ENCODE data around the gene GRM8.

GRM8 gene

GRCh38 chr7:127230192-127230925, 22.4 kb downstream of the GRM8 start:
- no peak for DNase-seq

GRCh38 chr7:127226685-127227374, 25.9 kb downstream of the GRM8 start:
- no peak for DNase-seq

- no peak for DNase-seq
These were observed 31.0 kb downstream of the GRM8 start for GRCh38 chr7:127221731-127222130.

GRCh38 chr7:127214956-127215718, 37.6 kb downstream of the GRM8 start:
- DNase-seq, result no peak

GRCh38 chr7:127209886-127210285, 42.9 kb downstream of the GRM8 start:
- no peak for DNase-seq

- DNase-seq, result no peak
These were observed 43.9 kb downstream of the GRM8 start for GRCh38 chr7:127208860-127209259.

GRCh38 chr7:127208351-127208750, 44.4 kb downstream of the GRM8 start:
- DNase-seq, result no peak

- DNase-seq, result no peak
These were observed 44.9 kb downstream of the GRM8 start for GRCh38 chr7:127207806-127208205.

GRCh38 chr7:127207230-127207629, 45.5 kb downstream of the GRM8 start:
- DNase-seq, result no peak

- DNase-seq, result no peak
These were observed 58.2 kb downstream of the GRM8 start for GRCh38 chr7:127194571-127194970.

- DNase-seq, result no peak
These were observed 62.9 kb downstream of the GRM8 start for GRCh38 chr7:127189886-127190285.

- no peak for DNase-seq
These were observed 63.7 kb downstream of the GRM8 start for GRCh38 chr7:127189074-127189473.

GRCh38 chr7:127187740-127188139, 65.0 kb downstream of the GRM8 start:
- no peak for DNase-seq

GRCh38 chr7:127186686-127187085, 66.1 kb downstream of the GRM8 start:
- no peak for DNase-seq

- no peak for DNase-seq
These were observed 75.6 kb downstream of the GRM8 start for GRCh38 chr7:127177156-127177555.

GRCh38 chr7:127162366-127162765, 90.4 kb downstream of the GRM8 start:
- no peak for DNase-seq

GRCh38 chr7:127158659-127159058, 94.1 kb downstream of the GRM8 start:
- no peak for DNase-seq

GRCh38 chr7:127154958-127155357, 97.8 kb downstream of the GRM8 start:
- DNase-seq, result no peak

GRCh38 chr7:127154101-127154500, 98.6 kb downstream of the GRM8 start:
- no peak for DNase-seq

GRCh38 chr7:127153315-127153714, 99.4 kb downstream of the GRM8 start:
- no peak for DNase-seq

GRCh38 chr7:127152423-127152822, 100.3 kb downstream of the GRM8 start:
- DNase-seq, result no peak

- DNase-seq, result no peak
These were observed 101.4 kb downstream of the GRM8 start for GRCh38 chr7:127151379-127151778.

- DNase-seq, result no peak
These were observed 102.2 kb downstream of the GRM8 start for GRCh38 chr7:127150543-127150942.

All from 8988T (cell line).